ENCODE data around the gene REV3L. TPM values are rescaled to one million over a fixed set of nuclear protein-coding genes. Genes with fewer than 3 reads are reported as not detected.
"Not testable (repeated sequence)": the region's sequence is repeated elsewhere in the genome, so short reads cannot be mapped to it uniquely, and the experiment has no call there.

REV3L gene
- total and polyA plus RNA-seq, 9 of the 15 experiments (the other 6 are each of a cell fraction or from before 2014, with no cell fraction given): 5.5 to 24.4 (median 14.4) TPM

GRCh38 chr6:111322145-111322544 lies 160.9 kb downstream of the REV3L start (continued):
- no peak for TF ChIP-seq RCOR1 (IDR thresholded peaks at IDR 0.05; ENCODE audit: borderline replicate concordance in 1 of 2, low read depth in 2 of 2, low read length in 2 of 2)
- no peak for TF ChIP-seq ZBTB1 (CRISPR knock-in tag; IDR thresholded peaks at IDR 0.05; ENCODE audit: borderline replicate concordance, low read depth)
- TF ChIP-seq EHMT2 (IDR thresholded peaks at IDR 0.05): no peak
- TF ChIP-seq ARNT (IDR thresholded peaks at IDR 0.05): no peak
- TF ChIP-seq FOXJ3 (CRISPR knock-in tag; IDR thresholded peaks at IDR 0.05): no peak
- TF ChIP-seq E4F1 (CRISPR knock-in tag; IDR thresholded peaks at IDR 0.05; ENCODE audit: borderline replicate concordance): no peak
- TF ChIP-seq EP300 (IDR thresholded peaks at IDR 0.05; ENCODE audit: low read length): no peak
- no peak for TF ChIP-seq ZNF23 (CRISPR knock-in tag; IDR thresholded peaks at IDR 0.05)
- TF ChIP-seq RBM22 (IDR thresholded peaks at IDR 0.05; ENCODE audit: low read depth, low read length, poor library complexity, severe bottlenecking): no peak

GRCh38 chr6:111307950-111308349 lies 175.1 kb downstream of the REV3L start:
- H3K9me1 ChIP-seq (ENCODE audit: control insufficient read depth, insufficient read depth, low read length); CTCF ChIA-PET (ENCODE audit: low intra/inter-chr PET ratio); H3K27me3 ChIP-seq (ENCODE audit: control insufficient read depth in 2 of 2, insufficient read depth in 2 of 2, low read length in 2 of 2); H4K20me1 ChIP-seq (replicated peaks; ENCODE audit: control insufficient read depth, insufficient read depth, low read length); FAIRE-seq; H3K9ac ChIP-seq (ENCODE audit: insufficient read depth in 1 of 2, low read depth in 2 of 2, low read length in 2 of 2); ATAC-seq; H3K4me2 ChIP-seq (ENCODE audit: insufficient read depth, low read length); H2AFZ ChIP-seq (ENCODE audit: low read depth, low read length); H3K79me2 ChIP-seq (ENCODE audit: control insufficient read depth, insufficient read depth, low read length); H3K4me1 ChIP-seq (replicated peaks in 1 of 2; ENCODE audit: control insufficient read depth in 2 of 2, insufficient read depth in 2 of 2, low read length in 2 of 2); H3K9me3 ChIP-seq (replicated peaks; ENCODE audit: control insufficient read depth, insufficient read depth, low read depth, low read length); H3K27ac ChIP-seq (ENCODE audit: extremely low read depth, low read depth, low read length); BruUV-seq (replicated peaks); H3K4me3 ChIP-seq; DNase-seq (ENCODE audit: extremely low read depth in 1 of 4, low spot score in 3 of 4); in situ Hi-C loops (cut with MboI); intact Hi-C loops (cut with micrococcal nuclease): not testable (repeated sequence)
- H3K36me3 ChIP-seq (ENCODE audit: control insufficient read depth, insufficient read depth, low read length): peaks cover 53% of the 10 kb centered on the region
- 100% methylated on average over 4 of the region's 4 CpGs for WGBS (ENCODE audit: insufficient coverage, low coverage, missing lambda C conversion rate)
- POLR2A ChIA-PET: interaction anchor here (0.6 kb wide), 1 partner anchor 765 kb away, joined by 3 read pairs; no protein-coding TSS in a partner anchor
- TF ChIP-seq SMARCA5 (IDR thresholded peaks at IDR 0.05) (0 out of 2 replicates have a peak, but pooled peaks have one; percentile 35), ZNF146 (CRISPR knock-in tag; IDR thresholded peaks at IDR 0.05; ENCODE audit: unreplicated experiment) (peak; percentile 60), KDM1A (IDR thresholded peaks at IDR 0.05) (0 out of 4 replicates have a peak, but pooled peaks of 1 of the 2 experiments have one; percentile 12)
